ENCODE results near the gene FOSL1.

FOSL1 gene

GRCh38 chr11:65882120-65883057 is 17.8 kb downstream of the FOSL1 start:
- no peak for DNase-seq (ENCODE audit: low read depth in 4 of 4, low spot score in 1 of 4)

DNA sequence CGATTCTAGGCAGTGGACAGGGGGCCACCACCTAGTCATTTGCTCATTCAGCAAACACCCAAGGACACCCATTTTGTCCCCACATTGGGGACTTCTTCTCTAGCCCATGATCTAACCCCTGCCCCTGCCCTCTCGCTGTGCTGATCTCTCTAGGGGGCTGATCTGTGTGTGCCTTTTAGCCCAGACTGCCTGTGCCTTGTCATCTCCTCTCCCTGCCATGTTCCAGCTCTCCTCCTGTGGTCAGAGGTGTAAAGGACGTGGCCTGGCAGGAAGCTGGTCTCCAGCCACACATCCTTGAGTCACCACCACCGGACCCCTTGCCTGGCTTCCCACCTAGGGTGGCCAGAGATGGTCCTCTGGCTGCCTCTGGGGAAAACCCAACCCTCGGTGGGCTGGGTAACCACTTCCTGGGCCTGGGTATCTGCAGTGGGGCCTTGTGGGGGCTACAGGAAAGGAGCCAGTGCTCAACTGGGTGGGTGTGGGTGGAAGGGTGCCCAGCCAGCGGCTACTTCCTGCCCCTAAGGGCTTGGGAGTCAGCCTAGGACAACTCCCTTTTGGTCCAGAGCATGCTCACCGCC is 19.3 kb downstream of the FOSL1 start:
- DNase-seq (ENCODE audit: low read depth in 4 of 4, low spot score in 1 of 4), result no peak

DNA sequence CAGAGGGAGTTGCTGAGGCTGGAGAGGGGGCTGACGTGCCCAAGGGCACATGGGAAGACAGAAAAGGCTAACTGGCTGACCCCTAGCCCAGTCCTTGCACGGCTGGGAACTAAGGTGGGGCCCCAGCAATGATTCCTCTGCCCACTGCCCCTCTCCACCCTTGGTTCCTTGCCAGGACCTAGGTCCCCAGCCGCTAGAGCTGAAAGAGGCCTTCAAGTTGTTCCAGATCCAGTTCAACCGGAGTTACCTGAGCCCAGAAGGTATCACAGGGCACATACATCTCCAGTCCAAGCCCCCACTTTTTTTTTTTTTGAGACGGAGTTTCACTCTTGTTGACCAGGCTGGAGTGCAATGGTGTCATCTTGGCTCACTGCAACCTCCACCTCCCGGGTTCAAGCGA is 20.2 kb downstream of the FOSL1 start:
- no peak for DNase-seq (ENCODE audit: low read depth in 4 of 4, low spot score in 1 of 4)

DNA sequence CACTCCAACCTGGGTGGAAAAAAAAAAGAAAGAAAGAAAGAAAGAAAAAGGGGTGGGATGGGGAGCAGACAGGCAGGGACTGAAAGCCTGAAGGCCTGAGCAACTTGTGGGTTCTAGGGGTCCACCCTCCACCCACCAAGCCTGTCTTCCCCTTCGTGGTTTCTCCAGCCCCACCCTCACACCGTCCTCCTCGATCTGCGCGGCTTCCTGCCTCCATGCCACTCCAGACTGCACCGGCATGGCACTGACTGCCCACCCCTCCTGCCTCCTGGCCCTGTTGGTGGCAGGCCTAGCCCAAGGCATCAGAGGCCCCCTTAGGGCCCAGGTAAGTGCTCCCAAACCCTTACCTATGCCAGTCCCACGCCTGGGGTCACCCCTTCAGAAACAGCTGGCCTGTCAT is 20.6 kb downstream of the FOSL1 start, which contains the start of gene CTSW:
Gene CTSW (plus strand): TSS at position 221 of the 400 bp plus-strand sequence. CDS start 18 bp downstream, at position 239.
- DNase-seq (ENCODE audit: low read depth in 4 of 4, low spot score in 1 of 4), result no peak

DNA sequence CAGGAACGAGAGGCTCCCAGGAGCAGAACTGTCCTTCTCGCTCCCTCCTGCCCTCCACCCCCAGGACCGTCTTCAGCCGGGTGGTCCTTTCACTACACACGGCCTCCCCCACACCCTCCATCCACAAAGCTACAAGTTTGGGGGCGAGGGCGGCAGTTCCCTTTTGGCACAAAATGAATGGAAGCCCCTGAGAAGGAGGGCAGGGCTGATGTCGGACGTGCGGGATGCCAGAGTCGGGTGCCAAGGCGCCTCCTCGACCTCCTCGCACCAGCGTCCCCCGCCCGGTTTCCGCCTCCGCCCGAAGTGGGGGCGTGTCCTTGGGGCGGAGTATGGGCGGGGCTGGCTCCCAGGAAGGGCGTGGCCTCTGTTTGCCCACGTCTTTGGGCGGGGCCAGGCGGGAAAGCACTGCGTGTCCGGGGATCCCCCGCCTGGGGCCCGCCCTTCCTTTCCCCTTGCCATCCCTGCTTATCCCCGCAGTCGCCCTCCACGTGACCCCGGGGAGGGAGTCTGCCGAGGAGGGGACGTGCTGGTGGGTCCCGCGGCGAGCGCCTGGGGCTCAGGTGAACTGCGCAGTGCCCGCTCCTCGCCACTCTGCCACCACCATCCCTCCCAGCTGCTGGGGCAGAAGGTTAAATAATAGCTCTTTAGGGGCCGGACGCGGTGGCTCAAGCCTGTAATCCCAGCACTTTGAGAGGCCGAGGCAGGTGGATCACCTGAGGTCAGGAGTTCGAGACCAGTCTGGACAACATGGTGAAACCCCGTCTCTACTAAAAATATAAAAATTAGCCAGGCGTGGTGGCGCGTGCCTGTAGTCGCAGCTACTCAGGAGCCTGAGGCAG is 26.7 kb downstream of the FOSL1 start:
- DNase-seq (ENCODE audit: low read depth in 4 of 4, low spot score in 1 of 4), result peak; percentile 91 to 97 (median 94)

- DNase-seq (ENCODE audit: low read depth in 4 of 4, low spot score in 1 of 4), result no peak
Measured at GRCh38 chr11:65872586-65873317, 27.4 kb downstream of the FOSL1 start, which contains the start of gene EFEMP2. EFEMP2 (minus strand) TSS chr11:65872800; CDS start chr11:65872354, 446 bp downstream.

DNA sequence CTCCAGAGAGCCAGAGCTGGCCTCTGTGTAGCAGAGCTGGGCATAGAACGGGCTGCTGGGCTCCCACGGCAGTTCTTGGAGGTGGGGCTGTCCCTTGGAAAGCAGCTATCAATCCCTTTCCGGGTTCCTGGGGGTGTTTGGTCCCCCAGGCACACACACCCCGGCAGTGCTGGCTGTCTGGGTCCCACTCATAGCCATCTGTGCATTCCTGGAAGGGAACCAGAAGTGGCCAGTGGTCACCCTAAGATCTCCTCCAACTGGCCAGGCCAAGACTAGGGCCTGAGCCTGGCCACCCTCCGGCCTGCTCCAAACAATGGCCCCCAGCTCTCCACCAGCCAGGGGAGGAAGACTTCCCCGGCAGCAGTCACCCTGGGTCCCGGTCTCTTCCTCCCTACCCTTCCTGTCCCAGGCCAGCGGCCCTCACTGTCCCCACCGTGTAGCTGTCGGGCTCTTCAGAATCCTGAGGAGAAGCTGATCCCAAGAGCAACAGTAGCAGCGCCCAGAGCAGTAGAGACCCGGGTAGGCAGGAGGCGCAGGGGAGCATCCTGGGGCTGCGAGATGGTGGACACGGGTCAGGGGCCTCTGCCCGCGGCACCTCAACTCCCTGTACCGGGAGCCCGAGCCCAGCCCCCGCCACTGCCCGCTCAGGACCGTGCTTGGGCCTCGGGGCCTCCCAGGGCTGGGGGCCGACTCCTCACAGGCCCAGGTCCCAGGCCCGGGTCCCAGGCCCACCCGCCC is 28.2 kb downstream of the FOSL1 start:
- DNase-seq (ENCODE audit: low read depth in 4 of 4, low spot score in 1 of 4), result no peak

- no peak for DNase-seq (ENCODE audit: low read depth in 4 of 4, low spot score in 1 of 4)
Measured at GRCh38 chr11:65870706-65871681, 29.2 kb downstream of the FOSL1 start.

DNA sequence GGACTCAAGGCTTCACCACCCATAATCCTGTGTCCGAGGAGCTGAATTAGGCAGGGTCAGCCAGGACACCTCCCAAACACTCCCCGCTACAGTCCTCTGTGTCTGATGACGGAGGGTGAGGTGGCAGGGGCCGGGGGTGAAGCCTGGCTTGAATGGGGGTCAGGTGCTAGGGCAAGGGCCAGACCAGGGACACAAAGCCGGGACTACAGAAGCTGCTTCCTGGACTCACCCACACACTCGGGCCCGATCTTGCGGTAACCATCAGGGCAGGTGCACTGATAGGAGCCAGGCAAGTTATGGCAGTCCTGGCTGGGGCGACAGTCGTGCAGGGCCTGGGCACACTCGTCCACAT is 29.9 kb downstream of the FOSL1 start:
- no peak for DNase-seq (ENCODE audit: low read depth in 4 of 4, low spot score in 1 of 4)

- DNase-seq (ENCODE audit: low read depth in 4 of 4, low spot score in 1 of 4), result no peak
Measured at GRCh38 chr11:65869643-65870306, 30.4 kb downstream of the FOSL1 start.

GRCh38 chr11:65868907-65869306 is 31.3 kb downstream of the FOSL1 start:
- no peak for DNase-seq (ENCODE audit: low read depth in 4 of 4, low spot score in 1 of 4)

GRCh38 chr11:65868076-65868667 is 32.0 kb downstream of the FOSL1 start:
- no peak for DNase-seq (ENCODE audit: low read depth in 4 of 4, low spot score in 1 of 4)

DNA sequence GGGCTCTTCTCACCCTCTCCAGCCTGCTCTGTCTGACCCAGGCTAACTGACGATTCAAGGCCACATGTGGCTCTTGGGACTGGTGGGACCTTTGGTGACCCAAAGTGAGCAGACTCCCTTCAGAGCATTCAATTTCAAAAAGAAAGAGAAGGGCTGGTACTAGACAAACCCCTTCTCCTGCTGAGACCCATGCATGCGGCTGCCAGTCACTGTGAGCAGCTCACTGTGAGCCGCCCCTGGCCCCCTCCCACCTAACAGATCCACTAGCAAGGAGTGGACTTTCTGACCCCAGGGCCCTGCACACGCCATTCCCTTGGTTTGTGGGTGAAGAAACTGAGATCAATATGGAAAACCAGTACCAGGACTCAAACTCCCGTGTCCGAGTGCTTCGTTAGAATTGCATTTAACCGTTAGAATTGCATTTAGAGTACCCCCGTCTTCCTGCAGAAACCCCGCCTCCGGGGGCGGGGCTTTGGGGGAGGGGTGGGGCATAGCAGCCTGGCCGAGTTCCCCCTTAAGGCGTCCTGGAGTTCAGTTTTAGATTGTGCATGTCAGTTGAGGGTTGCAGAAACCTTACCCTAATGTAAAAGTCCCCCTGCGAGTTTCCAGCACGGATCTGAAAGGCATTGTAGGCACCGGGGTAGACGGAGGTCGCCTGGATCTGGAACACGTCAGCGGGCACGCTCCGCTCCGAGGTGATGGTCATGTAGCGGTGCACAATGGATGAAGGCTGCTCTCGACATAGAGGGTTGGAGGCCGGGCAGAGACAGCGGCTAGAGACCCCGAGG is 32.7 kb downstream of the FOSL1 start:
- DNase-seq (ENCODE audit: low read depth in 4 of 4, low spot score in 1 of 4), result no peak

GRCh38 chr11:65866509-65867283 is 33.5 kb downstream of the FOSL1 start:
- no peak for DNase-seq (ENCODE audit: low read depth in 4 of 4, low spot score in 1 of 4)

GRCh38 chr11:65865550-65866172 is 34.5 kb downstream of the FOSL1 start:
- DNase-seq (ENCODE audit: low read depth in 4 of 4, low spot score in 1 of 4), result no peak

All from stimulated activated CD4-positive, alpha-beta T cell treated with anti-CD3 and anti-CD28 coated beads, Interleukin-1b, Interleukin-23, amount 100 ng/mL, for 24 hours (primary cell).